ENCODE results near the gene PCDHGB4. TPM values are rescaled to one million over a fixed set of nuclear protein-coding genes. Genes with fewer than 3 reads are reported as not detected.
"Not testable (repeated sequence)": the region's sequence is repeated elsewhere in the genome, so short reads cannot be mapped to it uniquely, and the experiment has no call there.

The PCDHGB4 gene
- total RNA-seq, 1 donor from 2014 or later, result 31.0 TPM

DNA sequence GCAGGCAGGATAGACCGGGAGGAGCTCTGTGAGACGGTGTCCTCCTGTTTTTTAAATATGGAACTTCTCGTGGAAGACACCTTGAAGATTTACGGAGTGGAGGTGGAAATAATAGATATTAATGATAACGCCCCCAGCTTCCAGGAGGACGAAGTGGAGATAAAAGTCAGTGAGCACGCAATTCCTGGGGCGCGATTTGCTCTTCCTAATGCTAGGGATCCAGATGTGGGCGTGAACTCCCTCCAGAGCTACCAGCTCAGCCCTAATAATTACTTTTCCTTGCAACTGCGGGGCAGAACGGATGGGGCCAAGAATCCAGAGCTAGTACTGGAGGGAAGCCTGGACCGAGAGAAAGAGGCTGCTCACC lies 34.0 kb downstream of the PCDHGB4 start:
- Mint-ChIP-seq H3K36me3 (peaks cover 81% of the 10 kb centered on the region), H3K4me1 (no peaks in the 10 kb centered on the region), H3K4me3 (no peak overlapping the region), H3K27me3 (ENCODE audit: low read depth) (no peaks in the 10 kb centered on the region), H3K9me3 (peaks cover 58% of the 10 kb centered on the region), H3K27ac (no peak overlapping the region)
- DNase-seq (ENCODE audit: low spot score in 2 of 2, unreplicated experiment in 2 of 2), result no peak
- TF ChIP-seq, protein P1, sequence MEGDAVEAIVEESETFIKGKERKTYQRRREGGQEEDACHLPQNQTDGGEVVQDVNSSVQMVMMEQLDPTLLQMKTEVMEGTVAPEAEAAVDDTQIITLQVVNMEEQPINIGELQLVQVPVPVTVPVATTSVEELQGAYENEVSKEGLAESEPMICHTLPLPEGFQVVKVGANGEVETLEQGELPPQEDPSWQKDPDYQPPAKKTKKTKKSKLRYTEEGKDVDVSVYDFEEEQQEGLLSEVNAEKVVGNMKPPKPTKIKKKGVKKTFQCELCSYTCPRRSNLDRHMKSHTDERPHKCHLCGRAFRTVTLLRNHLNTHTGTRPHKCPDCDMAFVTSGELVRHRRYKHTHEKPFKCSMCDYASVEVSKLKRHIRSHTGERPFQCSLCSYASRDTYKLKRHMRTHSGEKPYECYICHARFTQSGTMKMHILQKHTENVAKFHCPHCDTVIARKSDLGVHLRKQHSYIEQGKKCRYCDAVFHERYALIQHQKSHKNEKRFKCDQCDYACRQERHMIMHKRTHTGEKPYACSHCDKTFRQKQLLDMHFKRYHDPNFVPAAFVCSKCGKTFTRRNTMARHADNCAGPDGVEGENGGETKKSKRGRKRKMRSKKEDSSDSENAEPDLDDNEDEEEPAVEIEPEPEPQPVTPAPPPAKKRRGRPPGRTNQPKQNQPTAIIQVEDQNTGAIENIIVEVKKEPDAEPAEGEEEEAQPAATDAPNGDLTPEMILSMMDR (IDR thresholded peaks at IDR 0.05; ENCODE audit: unreplicated experiment), result no peak

DNA sequence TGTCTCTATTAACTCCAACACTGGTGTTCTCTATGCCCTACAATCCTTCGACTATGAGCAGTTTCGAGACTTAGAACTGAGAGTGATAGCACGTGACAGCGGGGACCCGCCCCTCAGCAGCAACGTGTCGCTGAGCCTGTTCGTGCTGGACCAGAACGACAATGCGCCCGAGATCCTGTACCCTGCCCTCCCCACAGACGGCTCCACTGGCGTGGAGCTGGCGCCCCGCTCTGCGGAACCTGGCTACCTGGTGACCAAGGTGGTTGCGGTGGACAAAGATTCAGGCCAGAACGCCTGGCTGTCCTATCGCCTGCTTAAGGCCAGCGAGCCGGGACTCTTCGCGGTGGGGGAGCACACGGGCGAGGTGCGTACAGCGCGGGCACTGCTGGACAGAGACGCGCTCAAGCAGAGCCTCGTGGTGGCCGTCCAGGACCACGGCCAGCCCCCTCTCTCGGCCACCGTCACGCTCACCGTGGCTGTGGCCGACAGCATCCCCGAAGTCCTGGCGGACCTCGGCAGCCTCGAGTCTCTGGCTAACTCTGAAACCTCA lies 35.3 kb downstream of the PCDHGB4 start:
- no peak overlapping the region for H3K27ac Mint-ChIP-seq
- no peak for DNase-seq (ENCODE audit: low spot score in 2 of 2, unreplicated experiment in 2 of 2)
- H3K4me3 Mint-ChIP-seq, result no peak overlapping the region
- H3K4me1 Mint-ChIP-seq, result no peaks in the 10 kb centered on the region
- TF ChIP-seq, protein P1 (IDR thresholded peaks at IDR 0.05; ENCODE audit: unreplicated experiment), result no peak
- H3K9me3 Mint-ChIP-seq, result peaks cover 62% of the 10 kb centered on the region
- H3K36me3 Mint-ChIP-seq, result peaks cover 84% of the 10 kb centered on the region
- no peaks in the 10 kb centered on the region for H3K27me3 Mint-ChIP-seq (ENCODE audit: low read depth)

DNA sequence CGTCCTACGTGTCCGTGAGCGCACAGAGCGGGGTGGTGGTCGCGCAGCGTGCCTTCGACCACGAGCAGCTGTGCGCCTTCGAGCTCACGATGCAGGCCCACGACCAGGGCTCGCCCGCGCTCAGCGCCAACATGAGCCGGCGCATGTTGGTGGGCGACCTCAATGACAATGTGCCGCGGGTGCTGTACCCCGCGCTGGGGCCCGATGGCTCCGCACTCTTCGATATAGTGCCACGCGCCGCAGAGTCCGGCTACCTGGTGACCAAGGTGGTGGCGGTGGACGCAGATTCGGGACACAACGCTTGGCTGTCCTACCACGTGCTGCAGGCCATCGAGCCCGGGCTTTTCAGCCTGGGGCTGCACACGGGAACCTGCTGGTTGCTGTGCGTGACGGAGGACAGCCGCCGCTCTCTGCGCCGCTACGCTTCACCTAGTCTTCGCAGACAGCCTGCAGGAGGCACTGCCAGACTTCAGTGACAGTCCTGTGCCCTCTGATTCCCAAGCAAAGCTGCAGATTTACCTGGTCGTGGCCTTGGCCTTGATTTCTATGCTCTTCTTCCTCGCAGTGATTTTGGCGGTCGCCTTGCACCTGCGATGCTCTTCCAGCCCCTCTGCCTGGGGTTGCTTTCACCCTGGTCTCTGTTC lies 40.4 kb downstream of the PCDHGB4 start:
- Mint-ChIP-seq H3K27me3 (ENCODE audit: low read depth) (no peaks in the 10 kb centered on the region), H3K4me1 (no peaks in the 10 kb centered on the region), H3K27ac (no peak overlapping the region), H3K36me3 (peaks cover 69% of the 10 kb centered on the region), H3K9me3 (peaks cover 61% of the 10 kb centered on the region), H3K4me3 (no peak overlapping the region)
- DNase-seq (ENCODE audit: low spot score in 2 of 2, unreplicated experiment in 2 of 2), result no peak
- TF ChIP-seq, protein P1 (IDR thresholded peaks at IDR 0.05; ENCODE audit: unreplicated experiment), result no peak

DNA sequence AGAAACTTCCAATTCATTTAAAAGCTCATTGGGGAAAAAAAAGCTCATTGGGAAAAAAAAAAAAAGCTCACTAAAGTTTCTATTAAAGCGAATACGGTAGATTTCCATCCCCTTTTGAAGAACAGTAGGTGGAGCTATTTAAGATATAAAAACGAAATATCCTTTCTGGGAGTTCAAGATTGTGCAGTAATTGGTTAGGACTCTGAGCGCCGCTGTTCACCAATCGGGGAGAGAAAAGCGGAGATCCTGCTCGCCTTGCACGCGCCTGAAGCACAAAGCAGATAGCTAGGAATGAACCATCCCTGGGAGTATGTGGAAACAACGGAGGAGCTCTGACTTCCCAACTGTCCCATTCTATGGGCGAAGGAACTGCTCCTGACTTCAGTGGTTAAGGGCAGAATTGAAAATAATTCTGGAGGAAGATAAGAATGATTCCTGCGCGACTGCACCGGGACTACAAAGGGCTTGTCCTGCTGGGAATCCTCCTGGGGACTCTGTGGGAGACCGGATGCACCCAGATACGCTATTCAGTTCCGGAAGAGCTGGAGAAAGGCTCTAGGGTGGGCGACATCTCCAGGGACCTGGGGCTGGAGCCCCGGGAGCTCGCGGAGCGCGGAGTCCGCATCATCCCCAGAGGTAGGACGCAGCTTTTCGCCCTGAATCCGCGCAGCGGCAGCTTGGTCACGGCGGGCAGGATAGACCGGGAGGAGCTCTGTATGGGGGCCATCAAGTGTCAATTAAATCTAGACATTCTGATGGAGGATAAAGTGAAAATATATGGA lies 43.0 kb downstream of the PCDHGB4 start, which contains the start of gene PCDHGA12:
TSS of gene PCDHGA12 (plus strand) at position 176 of the 782 bp plus-strand sequence. CDS start at position 429, 253 bp downstream.
- Mint-ChIP-seq H3K4me3 (no peak within 1 kb of the TSS), H3K27ac (peak within 1 kb of the TSS; percentile 9), H3K9me3 (peaks cover 56% of the 10 kb centered on the region), H3K27me3 (ENCODE audit: low read depth) (no peaks in the 10 kb centered on the region), H3K36me3 (peaks cover 67% of the 10 kb centered on the region), H3K4me1 (no peaks in the 10 kb centered on the region)
- DNase-seq (ENCODE audit: low spot score in 2 of 2, unreplicated experiment in 2 of 2), result no peak
- TF ChIP-seq, protein P1 (IDR thresholded peaks at IDR 0.05; ENCODE audit: unreplicated experiment), result no peak

DNA sequence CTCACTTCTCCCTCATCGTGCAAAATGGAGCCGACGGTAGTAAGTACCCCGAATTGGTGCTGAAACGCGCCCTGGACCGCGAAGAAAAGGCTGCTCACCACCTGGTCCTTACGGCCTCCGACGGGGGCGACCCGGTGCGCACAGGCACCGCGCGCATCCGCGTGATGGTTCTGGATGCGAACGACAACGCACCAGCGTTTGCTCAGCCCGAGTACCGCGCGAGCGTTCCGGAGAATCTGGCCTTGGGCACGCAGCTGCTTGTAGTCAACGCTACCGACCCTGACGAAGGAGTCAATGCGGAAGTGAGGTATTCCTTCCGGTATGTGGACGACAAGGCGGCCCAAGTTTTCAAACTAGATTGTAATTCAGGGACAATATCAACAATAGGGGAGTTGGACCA lies 43.8 kb downstream of the PCDHGB4 start:
- no peak for DNase-seq (ENCODE audit: low spot score in 2 of 2, unreplicated experiment in 2 of 2)
- TF ChIP-seq, protein P1 (IDR thresholded peaks at IDR 0.05; ENCODE audit: unreplicated experiment), result no peak
- no peak overlapping the region for H3K27ac Mint-ChIP-seq
- H3K4me3 Mint-ChIP-seq, result no peak overlapping the region
- H3K9me3 Mint-ChIP-seq, result peaks cover 56% of the 10 kb centered on the region
- H3K4me1 Mint-ChIP-seq, result no peaks in the 10 kb centered on the region
- no peaks in the 10 kb centered on the region for H3K27me3 Mint-ChIP-seq (ENCODE audit: low read depth)
- peaks cover 65% of the 10 kb centered on the region for H3K36me3 Mint-ChIP-seq

DNA sequence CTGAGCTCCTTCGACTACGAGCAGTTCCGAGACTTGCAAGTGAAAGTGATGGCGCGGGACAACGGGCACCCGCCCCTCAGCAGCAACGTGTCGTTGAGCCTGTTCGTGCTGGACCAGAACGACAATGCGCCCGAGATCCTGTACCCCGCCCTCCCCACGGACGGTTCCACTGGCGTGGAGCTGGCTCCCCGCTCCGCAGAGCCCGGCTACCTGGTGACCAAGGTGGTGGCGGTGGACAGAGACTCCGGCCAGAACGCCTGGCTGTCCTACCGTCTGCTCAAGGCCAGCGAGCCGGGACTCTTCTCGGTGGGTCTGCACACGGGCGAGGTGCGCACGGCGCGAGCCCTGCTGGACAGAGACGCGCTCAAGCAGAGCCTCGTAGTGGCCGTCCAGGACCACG lies 44.8 kb downstream of the PCDHGB4 start:
- not testable (repeated sequence) for H3K4me1 Mint-ChIP-seq; H3K27me3 Mint-ChIP-seq (ENCODE audit: low read depth); H3K4me3 Mint-ChIP-seq; H3K27ac Mint-ChIP-seq; DNase-seq (ENCODE audit: low spot score in 2 of 2, unreplicated experiment in 2 of 2)
- Mint-ChIP-seq H3K9me3 (peaks cover 58% of the 10 kb centered on the region), H3K36me3 (peaks cover 65% of the 10 kb centered on the region)

DNA sequence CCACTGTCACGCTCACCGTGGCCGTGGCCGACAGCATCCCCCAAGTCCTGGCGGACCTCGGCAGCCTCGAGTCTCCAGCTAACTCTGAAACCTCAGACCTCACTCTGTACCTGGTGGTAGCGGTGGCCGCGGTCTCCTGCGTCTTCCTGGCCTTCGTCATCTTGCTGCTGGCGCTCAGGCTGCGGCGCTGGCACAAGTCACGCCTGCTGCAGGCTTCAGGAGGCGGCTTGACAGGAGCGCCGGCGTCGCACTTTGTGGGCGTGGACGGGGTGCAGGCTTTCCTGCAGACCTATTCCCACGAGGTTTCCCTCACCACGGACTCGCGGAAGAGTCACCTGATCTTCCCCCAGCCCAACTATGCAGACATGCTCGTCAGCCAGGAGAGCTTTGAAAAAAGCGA lies 45.2 kb downstream of the PCDHGB4 start:
- not testable (repeated sequence) for DNase-seq (ENCODE audit: low spot score in 2 of 2, unreplicated experiment in 2 of 2); H3K27ac Mint-ChIP-seq; H3K4me3 Mint-ChIP-seq; H3K27me3 Mint-ChIP-seq (ENCODE audit: low read depth); H3K4me1 Mint-ChIP-seq
- peaks cover 60% of the 10 kb centered on the region for H3K9me3 Mint-ChIP-seq
- H3K36me3 Mint-ChIP-seq, result peaks cover 65% of the 10 kb centered on the region

Measured in mesothelial cell of epicardium (in vitro differentiated cells).